GM18951 (cell line): ENCODE results near the gene PPARGC1A.

Source experiments
- POLR2A ChIP-seq: IDR thresholded peaks from 4 replicates; pipeline ENCODE4 v1.6.1; 2011; ENCODE audit warnings: mild to moderate bottlenecking; ENCODE audit not compliant: insufficient read length, insufficient read depth; ENCODE audit errors: extremely low read depth
- in situ Hi-C: fragments of 300-500 bp; cut with MboI; formaldehyde crosslinking; loops from one replicate; pipeline ENCODE4 v1.12.0; 2022; ENCODE audit warnings: low sequenced_read_pairs, mixed read lengths, inconsistent platforms; ENCODE audit not compliant: unreplicated experiment

Gene PPARGC1A

GRCh38 chr4:23889814-23890341 is at the start of gene PPARGC1A:
PPARGC1A (minus strand) TSS chr4:23890047; CDS start chr4:23889957, 90 bp downstream.
- TF ChIP-seq POLR2A = no peak
- in situ Hi-C loops = no loop called here

DNA sequence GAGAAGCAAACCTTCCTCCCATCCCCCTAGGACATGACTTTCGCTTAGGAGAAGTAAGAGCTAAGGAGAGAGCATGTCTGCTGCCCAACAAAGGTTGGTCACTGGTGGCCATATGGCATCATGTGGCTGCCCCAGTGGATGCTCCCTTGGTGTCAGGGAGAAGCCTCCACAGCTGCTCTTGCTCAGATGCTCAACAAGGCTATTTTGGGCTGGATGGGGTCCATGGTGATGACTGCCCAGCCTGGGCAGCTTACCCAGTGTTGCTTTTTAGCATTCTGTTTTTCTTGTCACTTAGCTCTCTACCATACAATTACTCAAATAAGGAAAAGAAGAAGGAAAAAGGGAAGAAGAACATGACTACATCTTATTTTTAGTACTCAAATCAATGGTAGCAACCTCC is 48.9 kb upstream of the PPARGC1A start:
- in situ Hi-C loops = no loop called here
- TF ChIP-seq POLR2A = no peak

GRCh38 chr4:23937173-23937572 is 47.3 kb upstream of the PPARGC1A start:
- TF ChIP-seq POLR2A = no peak
- in situ Hi-C loops = no loop called here

GRCh38 chr4:23934915-23935314 is 45.1 kb upstream of the PPARGC1A start:
- no peak for TF ChIP-seq POLR2A
- in situ Hi-C loops = no loop called here

- no peak for TF ChIP-seq POLR2A
- in situ Hi-C loops = no loop called here
Observed at GRCh38 chr4:23934223-23934622, 44.4 kb upstream of the PPARGC1A start.

- in situ Hi-C loops = no loop called here
- no peak for TF ChIP-seq POLR2A
Observed at GRCh38 chr4:23932901-23933308, 43.1 kb upstream of the PPARGC1A start.

GRCh38 chr4:23932186-23932585 is 42.3 kb upstream of the PPARGC1A start:
- no peak for TF ChIP-seq POLR2A
- in situ Hi-C loops = no loop called here

DNA sequence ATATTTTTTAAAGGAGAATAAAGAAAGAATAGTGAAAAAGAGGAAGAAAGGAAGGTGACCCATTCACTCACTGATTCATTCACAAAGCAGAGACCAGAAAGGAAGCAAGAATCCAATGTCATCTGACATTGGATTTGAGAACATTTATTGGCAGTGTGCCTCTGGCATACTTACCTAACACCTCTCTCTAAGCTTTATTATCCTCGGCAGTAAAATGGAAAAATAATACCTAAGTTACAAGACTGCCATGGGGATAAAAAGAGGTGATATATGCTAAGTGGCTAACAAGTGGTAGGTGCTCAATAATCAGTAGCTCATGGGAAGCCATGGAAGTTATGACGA is 41.6 kb upstream of the PPARGC1A start:
- in situ Hi-C loops = no loop called here
- TF ChIP-seq POLR2A = no peak

DNA sequence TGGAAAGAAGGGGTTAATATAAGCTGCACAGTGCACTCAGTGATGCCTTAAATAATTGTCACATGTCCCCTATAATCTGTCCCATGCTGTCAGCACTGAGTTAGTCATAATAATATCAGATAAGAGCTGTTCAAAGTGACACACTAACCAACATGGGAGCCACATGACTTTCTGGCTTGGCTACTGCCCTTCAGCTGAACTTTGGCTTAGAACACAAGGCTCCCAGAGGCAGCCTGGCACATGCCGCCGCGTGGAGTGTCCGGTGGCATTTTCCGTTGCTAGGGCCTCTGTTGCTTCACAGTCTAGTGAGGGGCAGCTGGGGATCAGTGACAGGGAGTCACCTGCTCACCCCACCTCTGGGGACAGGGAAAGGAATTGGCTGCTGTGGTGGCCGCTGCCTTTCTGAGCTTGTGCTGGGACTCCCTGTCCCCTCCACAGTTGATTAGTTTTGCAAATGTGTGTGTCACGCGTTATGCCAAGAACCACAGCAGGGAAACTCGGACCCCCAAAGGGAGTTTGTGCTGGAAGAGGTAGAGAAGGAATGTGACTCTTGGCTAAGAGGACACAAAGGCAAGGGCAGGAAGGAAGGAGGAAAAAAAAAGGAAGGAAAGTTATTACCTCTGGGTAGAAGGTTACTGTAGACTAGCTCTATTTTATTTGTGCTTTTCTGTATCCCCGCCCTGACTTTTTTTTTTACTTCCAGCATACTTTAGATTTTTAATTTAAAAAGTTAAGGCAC is 41.1 kb upstream of the PPARGC1A start:
- no peak for TF ChIP-seq POLR2A
- in situ Hi-C loops = no loop called here

GRCh38 chr4:23929248-23929647 is 39.4 kb upstream of the PPARGC1A start:
- no peak for TF ChIP-seq POLR2A
- in situ Hi-C loops = no loop called here

DNA sequence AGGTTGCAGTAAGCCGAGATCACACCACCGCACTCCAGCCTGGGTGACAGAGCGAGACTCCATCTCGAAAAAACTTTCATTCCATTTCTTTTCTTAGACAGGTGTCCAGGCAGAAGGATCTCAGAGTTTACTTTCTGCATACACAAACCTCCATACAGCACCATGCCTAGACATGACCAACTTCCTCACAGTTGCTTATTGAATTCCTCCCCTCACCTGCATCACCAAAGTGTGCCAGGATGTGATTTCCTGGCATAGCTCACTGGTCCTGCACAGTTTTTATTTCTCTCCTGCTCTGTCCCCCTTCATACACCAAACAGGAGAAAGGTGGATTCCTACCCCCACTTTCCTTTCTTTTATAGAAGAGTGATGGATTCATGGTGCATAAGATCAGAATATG is 34.7 kb upstream of the PPARGC1A start:
- in situ Hi-C loops = no loop called here
- no peak for TF ChIP-seq POLR2A

- in situ Hi-C loops = no loop called here
- TF ChIP-seq POLR2A = no peak
Observed at GRCh38 chr4:23923840-23924239, 34.0 kb upstream of the PPARGC1A start.

GRCh38 chr4:23923141-23923540 is 33.3 kb upstream of the PPARGC1A start:
- TF ChIP-seq POLR2A = no peak
- in situ Hi-C loops = no loop called here

GRCh38 chr4:23922541-23923111 is 32.8 kb upstream of the PPARGC1A start:
- in situ Hi-C loops = no loop called here
- TF ChIP-seq POLR2A = no peak

DNA sequence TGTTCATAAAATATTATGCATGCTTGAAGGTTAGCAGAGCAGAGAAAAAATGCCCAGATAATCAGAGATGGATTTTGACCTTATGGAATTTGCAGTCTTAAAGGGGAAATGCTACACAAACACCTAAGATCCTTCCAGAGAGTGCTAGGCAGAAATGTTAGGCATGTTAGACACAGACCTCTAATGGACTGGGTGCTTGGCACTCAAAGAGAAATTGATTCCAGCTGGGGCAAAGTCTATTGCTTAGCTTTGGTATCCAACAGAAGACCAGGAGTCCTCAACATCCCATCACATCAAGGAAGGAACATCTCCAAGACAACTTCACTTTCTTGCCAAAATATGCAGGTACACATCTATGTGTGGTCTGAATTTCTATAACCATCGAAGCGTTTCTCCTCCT is 32.2 kb upstream of the PPARGC1A start:
- in situ Hi-C loops = no loop called here
- TF ChIP-seq POLR2A = no peak

- in situ Hi-C loops = no loop called here
- TF ChIP-seq POLR2A = no peak
Observed at GRCh38 chr4:23921447-23921845, 31.6 kb upstream of the PPARGC1A start.
